ENCODE results near the gene CTNNA3. TPM values are rescaled to one million over a fixed set of nuclear protein-coding genes. Genes with fewer than 3 reads are reported as not detected.

The CTNNA3 gene
- total RNA-seq, 4 donors from 2014 or later: under 0.01 to 0.38 (median 0.27) TPM

- no peak for TF ChIP-seq CTCF (IDR thresholded peaks at IDR 0.05; ENCODE audit: low read depth)
These were observed 891.0 kb downstream of the CTNNA3 start for GRCh38 chr10:66804962-66805361.

- TF ChIP-seq CTCF (IDR thresholded peaks at IDR 0.05; ENCODE audit: low read depth): no peak
These were observed 892.8 kb downstream of the CTNNA3 start for GRCh38 chr10:66803174-66803573.

- no peak for TF ChIP-seq CTCF (IDR thresholded peaks at IDR 0.05; ENCODE audit: low read depth)
These were observed 896.5 kb downstream of the CTNNA3 start for GRCh38 chr10:66799474-66799873.

- TF ChIP-seq CTCF (IDR thresholded peaks at IDR 0.05; ENCODE audit: low read depth): no peak
These were observed 900.1 kb downstream of the CTNNA3 start for GRCh38 chr10:66795866-66796265.

- TF ChIP-seq CTCF (IDR thresholded peaks at IDR 0.05; ENCODE audit: low read depth): no peak
These were observed 903.6 kb downstream of the CTNNA3 start for GRCh38 chr10:66792441-66792840.

- no peak for TF ChIP-seq CTCF (IDR thresholded peaks at IDR 0.05; ENCODE audit: low read depth)
These were observed 907.6 kb downstream of the CTNNA3 start for GRCh38 chr10:66788178-66788987.

GRCh38 chr10:66786709-66787108, 909.3 kb downstream of the CTNNA3 start:
- no peak for TF ChIP-seq CTCF (IDR thresholded peaks at IDR 0.05; ENCODE audit: low read depth)

Data from subcutaneous adipose tissue (tissue), 4 donors.